Endothelial cell of umbilical vein (primary cell): ENCODE data around the gene CCND3.

Experiments
- GATA2 ChIP-seq: IDR thresholded peaks from 2 replicates; pipeline ENCODE4 v1.7.0; 2011; ENCODE audit warnings: low read depth, mild to moderate bottlenecking, moderate library complexity, mixed read lengths, low read length; ENCODE audit not compliant: insufficient read length, insufficient read depth
- POLR2A ChIP-seq: IDR thresholded peaks from 2 replicates; pipeline ENCODE4 v1.6.1; 2012; ENCODE audit warnings: low read depth, mild to moderate bottlenecking, control low read depth, low read length
- TF ChIP-seq, protein P1 (sequence below), 2 donors: IDR thresholded peaks; 1 replicate in 1 of 2; 2 replicates in 1 of 2; pipeline ENCODE4 v1.5.1; 2011; ENCODE audit warnings: low read length in 2 of 2, mild to moderate bottlenecking in 2 of 2, moderate library complexity in 2 of 2, control low read depth in 1 of 2, inconsistent platforms in 1 of 2, low read depth in 1 of 2; ENCODE audit not compliant: insufficient read depth in 1 of 2; ENCODE audit errors: extremely low read depth in 1 of 2

DNA sequence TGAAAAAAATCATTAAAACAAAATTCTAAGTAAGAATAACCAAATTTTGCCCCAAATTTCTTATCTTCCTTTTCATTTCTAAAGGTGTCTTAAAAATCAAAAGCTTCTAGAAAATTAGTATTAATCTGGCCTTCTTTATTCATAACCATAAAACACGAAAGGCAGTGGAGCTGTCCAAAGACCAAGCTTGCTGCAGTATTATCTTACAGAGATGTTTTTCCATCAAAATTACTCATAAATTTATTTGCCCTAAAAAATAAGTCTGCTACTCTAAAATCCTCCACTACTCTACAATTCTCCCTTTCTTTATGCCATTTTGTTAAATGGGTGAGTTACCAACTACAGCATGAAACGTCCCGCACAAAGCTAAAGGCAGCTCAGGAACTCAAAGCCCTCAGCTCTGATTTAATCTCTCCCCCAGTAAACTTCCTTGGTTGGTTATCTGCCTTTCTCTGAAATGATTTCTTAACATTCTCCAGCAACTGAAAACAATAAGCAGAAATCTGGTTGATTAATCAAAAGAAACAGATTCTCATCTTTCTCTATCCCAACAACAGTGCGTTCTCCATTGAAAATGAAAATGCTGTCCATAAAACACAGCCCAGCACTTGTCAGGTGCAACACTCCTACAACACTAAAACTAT is 48.6 kb downstream of the CCND3 start:
- TF ChIP-seq, protein P1, sequence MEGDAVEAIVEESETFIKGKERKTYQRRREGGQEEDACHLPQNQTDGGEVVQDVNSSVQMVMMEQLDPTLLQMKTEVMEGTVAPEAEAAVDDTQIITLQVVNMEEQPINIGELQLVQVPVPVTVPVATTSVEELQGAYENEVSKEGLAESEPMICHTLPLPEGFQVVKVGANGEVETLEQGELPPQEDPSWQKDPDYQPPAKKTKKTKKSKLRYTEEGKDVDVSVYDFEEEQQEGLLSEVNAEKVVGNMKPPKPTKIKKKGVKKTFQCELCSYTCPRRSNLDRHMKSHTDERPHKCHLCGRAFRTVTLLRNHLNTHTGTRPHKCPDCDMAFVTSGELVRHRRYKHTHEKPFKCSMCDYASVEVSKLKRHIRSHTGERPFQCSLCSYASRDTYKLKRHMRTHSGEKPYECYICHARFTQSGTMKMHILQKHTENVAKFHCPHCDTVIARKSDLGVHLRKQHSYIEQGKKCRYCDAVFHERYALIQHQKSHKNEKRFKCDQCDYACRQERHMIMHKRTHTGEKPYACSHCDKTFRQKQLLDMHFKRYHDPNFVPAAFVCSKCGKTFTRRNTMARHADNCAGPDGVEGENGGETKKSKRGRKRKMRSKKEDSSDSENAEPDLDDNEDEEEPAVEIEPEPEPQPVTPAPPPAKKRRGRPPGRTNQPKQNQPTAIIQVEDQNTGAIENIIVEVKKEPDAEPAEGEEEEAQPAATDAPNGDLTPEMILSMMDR (IDR thresholded peaks at IDR 0.05; ENCODE audit: extremely low read depth in 1 of 2, insufficient read depth in 1 of 2, low read depth in 1 of 2, low read length in 2 of 2): no peak
- TF ChIP-seq POLR2A (no peak), GATA2 (no peak)
